ENCODE results near the gene PHC3. TPM values are rescaled to one million over a fixed set of nuclear protein-coding genes. Genes with fewer than 3 reads are reported as not detected.
"Not testable (repeated sequence)": the region's sequence is repeated elsewhere in the genome, so short reads cannot be mapped to it uniquely, and the experiment has no call there.

The PHC3 gene
- total RNA-seq, 2 experiments from 2014 or later, result 37.4 to 38.7 TPM

DNA sequence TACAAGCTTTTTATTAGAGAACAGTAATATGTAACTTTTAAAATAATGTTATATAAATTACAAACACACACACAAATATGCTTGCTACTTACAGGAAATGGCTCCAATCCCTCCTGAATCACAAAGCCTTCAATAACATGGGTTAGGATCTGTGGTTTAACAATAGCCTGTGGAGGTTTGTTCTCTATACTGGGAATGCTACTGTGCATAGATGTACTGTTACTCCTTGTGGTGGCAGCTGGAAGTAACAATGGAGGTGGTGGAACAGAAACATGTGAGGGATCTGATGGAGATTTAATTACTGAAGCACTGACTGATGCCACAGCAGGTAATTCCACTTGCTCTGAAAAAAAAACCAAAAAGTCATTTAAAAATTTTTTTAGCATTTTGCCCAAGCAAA lies 64.4 kb downstream of the PHC3 start:
- no peak for DNase-seq
- Mint-ChIP-seq H3K27me3 (no peaks in the 10 kb centered on the region), H3K27ac (no peak overlapping the region), H3K4me1 (ENCODE audit: low read depth) (no peaks in the 10 kb centered on the region), H3K4me3 (no peak overlapping the region), H3K9me3 (no peaks in the 10 kb centered on the region), H3K36me3 (peaks cover 22% of the 10 kb centered on the region)
- ChIA-PET CTCF (interaction anchor here (1.1 kb wide), 1 partner anchor 296 kb away, joined by 3 read pairs; no protein-coding TSS in a partner anchor), POLR2A (no interaction called here)
- intact Hi-C loops (cut with micrococcal nuclease), result no loop called here

GRCh38 chr3:170114165-170114564 lies 67.4 kb downstream of the PHC3 start:
- H3K9me3 Mint-ChIP-seq; H3K27me3 Mint-ChIP-seq; DNase-seq; intact Hi-C loops (cut with micrococcal nuclease); H3K4me3 Mint-ChIP-seq; CTCF ChIA-PET; POLR2A ChIA-PET; H3K27ac Mint-ChIP-seq: not testable (repeated sequence)
- Mint-ChIP-seq H3K36me3 (peaks cover 27% of the 10 kb centered on the region), H3K4me1 (ENCODE audit: low read depth) (peaks cover 16% of the 10 kb centered on the region)

DNA sequence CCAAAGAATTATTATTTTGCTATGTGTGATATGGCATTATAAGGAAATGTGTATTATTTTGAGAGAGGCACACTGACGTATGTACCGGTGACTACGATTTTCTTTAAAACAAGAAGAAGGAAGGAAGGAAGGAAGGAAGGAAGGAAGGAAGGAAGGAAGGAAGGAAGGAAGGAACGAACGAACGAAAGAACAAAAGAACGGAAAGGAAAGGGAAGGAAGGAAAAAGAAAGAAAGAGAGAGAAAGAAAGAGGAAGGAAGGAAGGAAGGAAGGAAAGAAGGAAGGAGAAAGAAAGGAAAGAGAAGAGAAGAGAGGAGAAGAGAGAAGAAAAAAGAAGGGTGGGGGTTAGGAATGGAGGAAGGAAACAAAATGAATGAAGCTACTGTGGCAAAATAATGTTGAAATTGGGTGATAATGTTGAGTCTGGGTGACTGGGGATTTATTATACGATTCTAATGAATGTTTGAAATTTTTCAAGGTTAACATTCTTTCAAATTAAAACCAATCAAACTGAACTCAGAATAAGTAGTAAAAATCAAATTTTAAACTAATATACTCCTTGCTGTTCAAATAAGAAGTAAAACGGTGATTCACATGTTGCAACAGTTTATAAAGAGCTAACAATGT lies 70.3 kb downstream of the PHC3 start:
- intact Hi-C loops (cut with micrococcal nuclease), result no loop called here
- ChIA-PET CTCF (no interaction called here), POLR2A (no interaction called here)
- H3K27me3 Mint-ChIP-seq, result no peaks in the 10 kb centered on the region
- no peak overlapping the region for H3K27ac Mint-ChIP-seq
- H3K4me1 Mint-ChIP-seq (ENCODE audit: low read depth), result peaks cover 24% of the 10 kb centered on the region
- no peak overlapping the region for H3K4me3 Mint-ChIP-seq
- H3K9me3 Mint-ChIP-seq, result no peaks in the 10 kb centered on the region
- no peak for DNase-seq
- H3K36me3 Mint-ChIP-seq, result peaks cover 29% of the 10 kb centered on the region

- CTCF ChIA-PET, result no interaction called here
- no peaks in the 10 kb centered on the region for H3K27me3 Mint-ChIP-seq
- DNase-seq, result no peak
- intact Hi-C loops (cut with micrococcal nuclease), result no loop called here
- H3K27ac Mint-ChIP-seq, result peak overlapping the region; percentile 36
- H3K36me3 Mint-ChIP-seq, result peaks cover 29% of the 10 kb centered on the region
- peaks cover 24% of the 10 kb centered on the region for H3K4me1 Mint-ChIP-seq (ENCODE audit: low read depth)
- no peaks in the 10 kb centered on the region for H3K9me3 Mint-ChIP-seq
- POLR2A ChIA-PET, result no interaction called here
- H3K4me3 Mint-ChIP-seq, result no peak overlapping the region
Observed at GRCh38 chr3:170109579-170110293, 71.8 kb downstream of the PHC3 start.

DNA sequence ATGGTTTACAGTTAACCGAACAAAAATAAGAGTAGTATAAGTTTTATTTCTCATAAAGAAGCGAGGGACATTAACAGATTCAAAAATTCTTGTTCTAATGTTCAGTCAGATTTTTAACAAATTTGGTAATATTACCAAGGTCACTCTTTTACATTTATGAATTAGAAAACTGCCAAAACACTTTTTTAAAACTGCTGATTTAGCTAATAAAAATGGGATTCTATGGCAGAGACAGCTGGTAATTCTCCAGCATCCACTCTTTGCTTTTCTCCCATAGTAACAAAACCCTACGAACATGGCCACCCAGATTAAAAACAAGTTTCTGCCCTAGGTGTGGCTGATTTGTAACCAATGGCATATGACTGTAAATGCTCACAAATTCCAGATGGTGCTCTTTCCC lies 72.6 kb downstream of the PHC3 start:
- Mint-ChIP-seq H3K27ac (no peak overlapping the region), H3K4me3 (no peak overlapping the region), H3K27me3 (no peaks in the 10 kb centered on the region), H3K36me3 (peaks cover 27% of the 10 kb centered on the region), H3K9me3 (no peaks in the 10 kb centered on the region), H3K4me1 (ENCODE audit: low read depth) (peaks cover 24% of the 10 kb centered on the region)
- no peak for DNase-seq
- ChIA-PET CTCF (no interaction called here), POLR2A (no interaction called here)
- intact Hi-C loops (cut with micrococcal nuclease), result no loop called here

DNA sequence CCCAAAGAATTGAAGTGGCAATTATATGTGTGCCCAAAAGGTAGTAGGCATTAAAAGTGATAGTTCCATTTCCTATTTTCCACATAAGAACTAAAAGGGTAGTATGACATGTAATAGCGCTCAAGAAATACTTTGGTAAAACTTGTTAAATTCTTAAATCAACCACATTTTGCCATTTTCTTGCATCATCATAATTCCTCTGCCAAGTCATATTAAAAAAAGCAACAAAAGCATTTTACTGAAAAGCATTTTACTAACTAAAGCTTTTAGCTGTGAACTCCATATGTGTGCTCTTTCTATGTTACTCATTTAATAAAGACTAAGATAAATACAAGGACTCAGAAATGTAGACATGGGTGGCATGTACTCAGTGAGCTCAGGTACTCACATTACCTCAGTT lies 73.6 kb downstream of the PHC3 start:
- H3K4me1 Mint-ChIP-seq (ENCODE audit: low read depth), result peaks cover 24% of the 10 kb centered on the region

GRCh38 chr3:170102431-170102830 lies 79.1 kb downstream of the PHC3 start:
- Mint-ChIP-seq H3K4me1 (ENCODE audit: low read depth) (peaks cover 20% of the 10 kb centered on the region), H3K9me3 (no peaks in the 10 kb centered on the region), H3K27me3 (no peaks in the 10 kb centered on the region), H3K27ac (no peak overlapping the region), H3K4me3 (no peak overlapping the region), H3K36me3 (peaks cover 20% of the 10 kb centered on the region)
- CTCF ChIA-PET, result no interaction called here
- DNase-seq, result no peak
- intact Hi-C loops (cut with micrococcal nuclease), result no loop called here
- POLR2A ChIA-PET, result no interaction called here

More for the DNA sequence above, 73.6 kb downstream of the PHC3 start:
- peaks cover 22% of the 10 kb centered on the region for H3K36me3 Mint-ChIP-seq
- peak overlapping the region; percentile 9 for H3K27ac Mint-ChIP-seq
- no peaks in the 10 kb centered on the region for H3K9me3 Mint-ChIP-seq
- CTCF ChIA-PET, result no interaction called here
- DNase-seq, result no peak
- H3K27me3 Mint-ChIP-seq, result no peaks in the 10 kb centered on the region
- H3K4me3 Mint-ChIP-seq, result no peak overlapping the region
- intact Hi-C loops (cut with micrococcal nuclease), result no loop called here
- POLR2A ChIA-PET, result no interaction called here

DNA sequence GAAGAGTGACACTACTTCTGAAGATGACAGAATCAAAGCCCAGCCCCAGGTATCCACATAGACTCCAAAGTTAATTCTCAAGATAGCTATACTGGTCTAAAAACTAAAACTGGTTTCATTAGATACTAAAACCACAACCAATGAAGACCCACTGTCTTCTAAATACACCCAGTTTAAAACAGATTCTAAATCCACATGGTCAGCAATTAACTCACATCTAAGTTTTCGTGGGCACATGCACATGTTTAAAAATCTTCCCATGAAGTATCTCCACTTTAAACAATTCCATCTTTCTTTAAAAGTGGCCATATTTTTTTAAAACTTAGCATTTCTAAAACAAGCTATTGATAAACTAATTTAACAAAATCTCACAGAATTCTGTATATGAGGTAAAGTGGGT lies 80.6 kb downstream of the PHC3 start:
- POLR2A ChIA-PET, result interaction anchor here (1.0 kb wide), 1 partner anchor 44 kb away, joined by 4 read pairs; no protein-coding TSS in a partner anchor
- Mint-ChIP-seq H3K27me3 (no peaks in the 10 kb centered on the region), H3K9me3 (no peaks in the 10 kb centered on the region), H3K4me3 (no peak overlapping the region), H3K36me3 (peaks cover 32% of the 10 kb centered on the region), H3K27ac (peak overlapping the region; percentile 5), H3K4me1 (ENCODE audit: low read depth) (peaks cover 20% of the 10 kb centered on the region)
- intact Hi-C loops (cut with micrococcal nuclease), result no loop called here
- CTCF ChIA-PET, result interaction anchor here (0.9 to 1.1 kb wide), 2 partner anchors 25 to 55 kb away, joined by 3 to 4 read pairs; no protein-coding TSS in a partner anchor
- no peak for DNase-seq

DNA sequence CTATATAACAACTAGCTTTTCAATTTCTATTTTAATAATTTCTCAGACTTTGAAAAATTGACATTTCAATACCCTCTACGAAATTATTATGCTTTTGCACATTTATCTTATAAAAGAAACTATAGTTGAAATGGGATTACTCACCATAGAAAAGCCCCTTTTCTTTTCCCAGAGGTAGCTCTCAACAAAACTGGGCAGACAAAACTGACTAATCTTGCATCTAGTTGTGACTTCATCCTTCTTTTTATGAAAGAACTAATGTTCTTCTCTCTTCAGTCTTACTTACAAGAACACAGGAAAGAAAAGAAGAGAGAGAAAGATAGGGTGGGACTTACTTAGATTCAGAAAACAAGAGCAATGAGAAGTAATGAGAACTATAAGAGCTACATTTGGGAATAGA lies 82.8 kb downstream of the PHC3 start:
- peaks cover 45% of the 10 kb centered on the region for H3K36me3 Mint-ChIP-seq

GRCh38 chr3:170096342-170096741 lies 85.2 kb downstream of the PHC3 start:
- Mint-ChIP-seq H3K27me3 (no peaks in the 10 kb centered on the region), H3K4me1 (ENCODE audit: low read depth) (peaks cover 26% of the 10 kb centered on the region), H3K9me3 (no peaks in the 10 kb centered on the region), H3K27ac (no peak overlapping the region), H3K4me3 (no peak overlapping the region), H3K36me3 (peaks cover 42% of the 10 kb centered on the region)
- no peak for DNase-seq
- CTCF ChIA-PET, result no interaction called here
- POLR2A ChIA-PET, result no interaction called here
- intact Hi-C loops (cut with micrococcal nuclease), result no loop called here

More for the DNA sequence above, 82.8 kb downstream of the PHC3 start:
- no peak for DNase-seq
- Mint-ChIP-seq H3K4me1 (ENCODE audit: low read depth) (peaks cover 24% of the 10 kb centered on the region), H3K4me3 (no peak overlapping the region), H3K27me3 (no peaks in the 10 kb centered on the region), H3K27ac (peak overlapping the region; percentile 80), H3K9me3 (no peaks in the 10 kb centered on the region)
- POLR2A ChIA-PET, result interaction anchor here (0.6 kb wide), 1 partner anchor 326 kb away, joined by 3 read pairs; no protein-coding TSS in a partner anchor
- CTCF ChIA-PET, result interaction anchor here (0.7 kb wide), 1 partner anchor 34 kb away, joined by 4 read pairs; no protein-coding TSS in a partner anchor
- intact Hi-C loops (cut with micrococcal nuclease), result no loop called here

DNA sequence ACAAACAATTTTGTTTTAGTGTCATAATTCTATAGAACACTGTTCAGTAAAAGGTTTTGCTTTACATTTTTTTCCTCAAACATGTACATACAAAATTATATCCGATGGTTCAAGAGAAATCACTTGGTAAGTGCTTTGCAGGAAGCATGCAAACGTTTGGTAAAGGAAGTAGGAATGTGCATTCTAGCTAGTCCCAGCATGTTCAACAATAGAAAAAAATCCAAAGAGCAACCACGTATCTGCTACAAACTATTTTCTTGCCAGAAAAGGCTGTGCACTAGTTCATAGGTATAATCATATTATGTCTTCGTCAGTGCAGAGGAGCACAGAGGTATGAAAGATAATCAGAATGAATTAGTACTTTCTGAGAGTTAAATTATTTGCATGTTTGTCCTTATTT lies 85.8 kb downstream of the PHC3 start:
- ChIA-PET POLR2A (no interaction called here), CTCF (interaction anchor here (0.7 kb wide), 1 partner anchor 57 kb away, joined by 4 read pairs; no protein-coding TSS in a partner anchor)
- Mint-ChIP-seq H3K27me3 (no peaks in the 10 kb centered on the region), H3K9me3 (no peaks in the 10 kb centered on the region), H3K4me3 (no peak overlapping the region), H3K27ac (no peak overlapping the region), H3K36me3 (peaks cover 40% of the 10 kb centered on the region), H3K4me1 (ENCODE audit: low read depth) (peaks cover 29% of the 10 kb centered on the region)
- intact Hi-C loops (cut with micrococcal nuclease), result no loop called here
- no peak for DNase-seq

GRCh38 chr3:170092907-170093306 lies 88.6 kb downstream of the PHC3 start:
- DNase-seq, result no peak
- CTCF ChIA-PET, result no interaction called here
- Mint-ChIP-seq H3K36me3 (peaks cover 40% of the 10 kb centered on the region), H3K27me3 (no peaks in the 10 kb centered on the region), H3K9me3 (no peaks in the 10 kb centered on the region), H3K4me1 (ENCODE audit: low read depth) (peaks cover 19% of the 10 kb centered on the region), H3K4me3 (no peak overlapping the region), H3K27ac (no peak overlapping the region)
- intact Hi-C loops (cut with micrococcal nuclease), result no loop called here
- POLR2A ChIA-PET, result no interaction called here

DNA sequence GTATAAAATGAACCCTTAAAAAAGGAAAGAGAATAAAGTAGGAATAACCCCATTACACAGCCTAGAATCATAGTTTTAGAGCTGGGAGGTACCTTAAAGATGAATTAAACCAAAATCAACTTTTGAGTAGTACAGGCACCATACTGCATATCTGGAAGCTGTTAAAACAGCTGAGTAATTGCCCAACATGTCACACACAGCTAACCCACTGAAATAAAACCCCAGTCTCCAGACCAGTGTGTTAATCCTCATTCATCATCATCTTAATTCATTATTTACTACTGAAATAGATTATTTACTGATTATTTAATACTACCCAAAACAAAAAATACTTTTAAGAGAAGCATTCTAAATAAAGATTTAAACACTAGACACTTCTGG lies 90.9 kb downstream of the PHC3 start:
- Mint-ChIP-seq H3K9me3 (no peaks in the 10 kb centered on the region), H3K36me3 (peaks cover 28% of the 10 kb centered on the region), H3K4me3 (no peak overlapping the region), H3K4me1 (ENCODE audit: low read depth) (peaks cover 18% of the 10 kb centered on the region), H3K27me3 (no peaks in the 10 kb centered on the region), H3K27ac (peak overlapping the region; percentile 28)
- intact Hi-C loops (cut with micrococcal nuclease), result loop anchor here (2.0 kb wide), 1 partner anchor 34 kb away; no protein-coding TSS in a partner anchor
- DNase-seq, result no peak
- CTCF ChIA-PET, result interaction anchor here (1.5 kb wide), 1 partner anchor 227 kb away, joined by 3 read pairs; no protein-coding TSS in a partner anchor
- POLR2A ChIA-PET, result no interaction called here

All from activated CD4-positive, alpha-beta memory T cell treated with anti-CD3 and anti-CD28 coated beads for 36 hours (primary cell).